ENCODE data around the gene ASH1L. TPM values are rescaled to one million over a fixed set of nuclear protein-coding genes. Genes with fewer than 3 reads are reported as not detected.

The ASH1L gene
- total and polyA plus RNA-seq, 9 of the 15 experiments (the other 6 are each of a cell fraction or from before 2014, with no cell fraction given) = 2.0 to 23.3 (median 14.6) TPM

DNA sequence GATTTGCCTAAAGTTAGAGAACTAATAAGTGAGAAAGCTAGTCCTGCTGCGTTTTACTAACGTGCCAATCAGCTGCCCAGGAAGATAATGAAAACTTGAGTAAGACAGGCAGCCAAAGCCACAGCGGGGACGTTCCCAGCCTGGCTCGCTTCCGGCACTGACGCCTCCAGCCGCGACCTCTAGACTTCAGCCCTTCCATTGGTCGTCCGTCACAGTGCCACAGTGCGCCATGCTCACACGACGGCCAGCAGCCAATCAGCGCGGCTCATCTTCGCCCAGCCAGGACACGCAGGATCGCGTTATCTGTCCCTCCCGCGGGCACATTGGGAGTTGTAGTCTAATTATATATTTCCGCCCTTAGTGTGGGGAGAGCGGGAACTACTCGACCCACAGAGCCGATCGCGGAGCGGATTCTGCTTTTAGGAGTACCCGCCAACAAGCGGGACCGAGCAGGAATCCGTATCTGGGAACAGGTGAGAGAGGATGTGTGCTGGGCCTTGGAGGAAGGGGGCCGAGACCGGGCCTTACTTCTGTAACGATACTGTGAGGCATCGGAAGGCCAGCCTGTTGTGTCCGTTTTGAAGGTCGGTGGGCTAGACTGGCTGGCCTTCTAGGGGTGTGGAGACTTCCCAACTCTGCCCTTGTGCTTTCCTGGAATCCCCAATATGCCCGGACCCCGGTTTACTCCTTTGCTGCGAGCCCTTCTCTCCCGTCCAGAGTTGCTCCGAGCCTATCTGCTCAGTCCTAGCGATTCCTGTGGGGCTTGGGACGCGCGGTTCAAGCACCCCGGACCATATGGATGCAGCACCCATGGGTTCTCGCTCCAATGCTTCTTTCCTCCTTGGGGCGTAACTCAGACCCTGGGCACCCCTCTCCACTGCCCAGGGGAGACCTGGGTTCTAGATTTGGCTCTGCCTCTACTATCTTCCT, 253.8 kb downstream of the ASH1L start, which contains the start of gene FDPS (continued):
- TF ChIP-seq MYBL2 (IDR thresholded peaks at IDR 0.05; ENCODE audit: low read depth) = no peak
- TF ChIP-seq MYBL2 (CRISPR knock-in tag; IDR thresholded peaks at IDR 0.05; ENCODE audit: borderline replicate concordance) = no peak
- TF ChIP-seq SMARCB1 (IDR thresholded peaks at IDR 0.05; ENCODE audit: insufficient read length, low read depth) = no peak
- TF ChIP-seq HDAC1 (IDR thresholded peaks at IDR 0.05) = no peak
- TF ChIP-seq ESRRA (IDR thresholded peaks at IDR 0.05; ENCODE audit: borderline replicate concordance, low read depth) = peak; percentile 63
- TF ChIP-seq ERF (CRISPR knock-in tag; IDR thresholded peaks at IDR 0.05) = no peak
- TF ChIP-seq, protein P1, sequence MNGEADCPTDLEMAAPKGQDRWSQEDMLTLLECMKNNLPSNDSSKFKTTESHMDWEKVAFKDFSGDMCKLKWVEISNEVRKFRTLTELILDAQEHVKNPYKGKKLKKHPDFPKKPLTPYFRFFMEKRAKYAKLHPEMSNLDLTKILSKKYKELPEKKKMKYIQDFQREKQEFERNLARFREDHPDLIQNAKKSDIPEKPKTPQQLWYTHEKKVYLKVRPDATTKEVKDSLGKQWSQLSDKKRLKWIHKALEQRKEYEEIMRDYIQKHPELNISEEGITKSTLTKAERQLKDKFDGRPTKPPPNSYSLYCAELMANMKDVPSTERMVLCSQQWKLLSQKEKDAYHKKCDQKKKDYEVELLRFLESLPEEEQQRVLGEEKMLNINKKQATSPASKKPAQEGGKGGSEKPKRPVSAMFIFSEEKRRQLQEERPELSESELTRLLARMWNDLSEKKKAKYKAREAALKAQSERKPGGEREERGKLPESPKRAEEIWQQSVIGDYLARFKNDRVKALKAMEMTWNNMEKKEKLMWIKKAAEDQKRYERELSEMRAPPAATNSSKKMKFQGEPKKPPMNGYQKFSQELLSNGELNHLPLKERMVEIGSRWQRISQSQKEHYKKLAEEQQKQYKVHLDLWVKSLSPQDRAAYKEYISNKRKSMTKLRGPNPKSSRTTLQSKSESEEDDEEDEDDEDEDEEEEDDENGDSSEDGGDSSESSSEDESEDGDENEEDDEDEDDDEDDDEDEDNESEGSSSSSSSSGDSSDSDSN (IDR thresholded peaks at IDR 0.05; ENCODE audit: borderline replicate concordance in 1 of 2, low read depth in 2 of 2, low read length in 2 of 2) = 0 out of 4 replicates have a peak, but pooled peaks of 1 of the 2 experiments have one; percentile 44
- no peak for TF ChIP-seq ZNF133 (CRISPR knock-in tag; IDR thresholded peaks at IDR 0.05)
- TF ChIP-seq XRCC3 (IDR thresholded peaks at IDR 0.05) = no peak
- TF ChIP-seq, protein P2, sequence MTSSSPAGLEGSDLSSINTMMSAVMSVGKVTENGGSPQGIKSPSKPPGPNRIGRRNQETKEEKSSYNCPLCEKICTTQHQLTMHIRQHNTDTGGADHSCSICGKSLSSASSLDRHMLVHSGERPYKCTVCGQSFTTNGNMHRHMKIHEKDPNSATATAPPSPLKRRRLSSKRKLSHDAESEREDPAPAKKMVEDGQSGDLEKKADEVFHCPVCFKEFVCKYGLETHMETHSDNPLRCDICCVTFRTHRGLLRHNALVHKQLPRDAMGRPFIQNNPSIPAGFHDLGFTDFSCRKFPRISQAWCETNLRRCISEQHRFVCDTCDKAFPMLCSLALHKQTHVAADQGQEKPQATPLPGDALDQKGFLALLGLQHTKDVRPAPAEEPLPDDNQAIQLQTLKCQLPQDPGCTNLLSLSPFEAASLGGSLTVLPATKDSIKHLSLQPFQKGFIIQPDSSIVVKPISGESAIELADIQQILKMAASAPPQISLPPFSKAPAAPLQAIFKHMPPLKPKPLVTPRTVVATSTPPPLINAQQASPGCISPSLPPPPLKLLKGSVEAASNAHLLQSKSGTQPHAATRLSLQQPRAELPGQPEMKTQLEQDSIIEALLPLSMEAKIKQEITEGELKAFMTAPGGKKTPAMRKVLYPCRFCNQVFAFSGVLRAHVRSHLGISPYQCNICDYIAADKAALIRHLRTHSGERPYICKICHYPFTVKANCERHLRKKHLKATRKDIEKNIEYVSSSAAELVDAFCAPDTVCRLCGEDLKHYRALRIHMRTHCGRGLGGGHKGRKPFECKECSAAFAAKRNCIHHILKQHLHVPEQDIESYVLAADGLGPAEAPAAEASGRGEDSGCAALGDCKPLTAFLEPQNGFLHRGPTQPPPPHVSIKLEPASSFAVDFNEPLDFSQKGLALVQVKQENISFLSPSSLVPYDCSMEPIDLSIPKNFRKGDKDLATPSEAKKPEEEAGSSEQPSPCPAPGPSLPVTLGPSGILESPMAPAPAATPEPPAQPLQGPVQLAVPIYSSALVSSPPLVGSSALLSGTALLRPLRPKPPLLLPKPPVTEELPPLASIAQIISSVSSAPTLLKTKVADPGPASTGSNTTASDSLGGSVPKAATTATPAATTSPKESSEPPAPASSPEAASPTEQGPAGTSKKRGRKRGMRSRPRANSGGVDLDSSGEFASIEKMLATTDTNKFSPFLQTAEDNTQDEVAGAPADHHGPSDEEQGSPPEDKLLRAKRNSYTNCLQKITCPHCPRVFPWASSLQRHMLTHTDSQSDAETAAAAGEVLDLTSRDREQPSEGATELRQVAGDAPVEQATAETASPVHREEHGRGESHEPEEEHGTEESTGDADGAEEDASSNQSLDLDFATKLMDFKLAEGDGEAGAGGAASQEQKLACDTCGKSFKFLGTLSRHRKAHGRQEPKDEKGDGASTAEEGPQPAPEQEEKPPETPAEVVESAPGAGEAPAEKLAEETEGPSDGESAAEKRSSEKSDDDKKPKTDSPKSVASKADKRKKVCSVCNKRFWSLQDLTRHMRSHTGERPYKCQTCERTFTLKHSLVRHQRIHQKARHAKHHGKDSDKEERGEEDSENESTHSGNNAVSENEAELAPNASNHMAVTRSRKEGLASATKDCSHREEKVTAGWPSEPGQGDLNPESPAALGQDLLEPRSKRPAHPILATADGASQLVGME (CRISPR knock-in tag; IDR thresholded peaks at IDR 0.05) = no peak
- peak; percentile 99 for TF ChIP-seq CXXC5 (CRISPR knock-in tag; IDR thresholded peaks at IDR 0.05)
